A549 (cell line): ENCODE measurements around the gene NR4A1.

Experiments
- CHD4 ChIP-seq: fragments of 200-600 bp; sonication (generic); IDR thresholded peaks from 2 replicates; pipeline ENCODE4 v1.6.1; 2016; ENCODE audit warnings: antibody characterized with exemption, mild to moderate bottlenecking, borderline replicate concordance
- HDAC2 ChIP-seq: fragments of 200-600 bp; sonication (generic); IDR thresholded peaks from 2 replicates; pipeline ENCODE4 v1.6.1; 2016
- MAZ ChIP-seq: fragments of 150-350 bp; IDR thresholded peaks from 2 replicates; pipeline ENCODE4 v1.6.1; 2014; ENCODE audit warnings: antibody characterized with exemption, low read depth, low read length, borderline replicate concordance
- MYC ChIP-seq: IDR thresholded peaks from 2 replicates; pipeline ENCODE4 v1.6.1; 2012; ENCODE audit warnings: mild to moderate bottlenecking, inconsistent platforms, low read length, improper control_type of control experiment, borderline replicate concordance
- RCOR1 ChIP-seq: fragments of 150-350 bp; IDR thresholded peaks from 2 replicates; pipeline ENCODE4 v1.6.1; 2014; ENCODE audit warnings: antibody characterized with exemption, low read length, low read depth
- RNF2 ChIP-seq: fragments of 200-600 bp; sonication (generic); IDR thresholded peaks from 2 replicates; pipeline ENCODE4 v1.6.1; 2016; ENCODE audit warnings: low read depth, mild to moderate bottlenecking, antibody characterized with exemption, moderate library complexity, borderline replicate concordance
- ZFP36 ChIP-seq: fragments of 450-650 bp; IDR thresholded peaks from 2 replicates; pipeline ENCODE4 v1.6.1; 2014; ENCODE audit warnings: borderline replicate concordance; ENCODE audit not compliant: partially characterized antibody
- TF ChIP-seq, protein P1 (sequence below): fragments of 450-650 bp; IDR thresholded peaks from 2 replicates; pipeline ENCODE4 v1.6.1; 2014; ENCODE audit warnings: antibody characterized with exemption
- TF ChIP-seq, protein P2 (sequence below): fragments of >200 bp; sonication (Bioruptor Twin); formaldehyde crosslinking; IDR thresholded peaks from 3 replicates; pipeline ENCODE4 v1.5.1; 2016

DNA sequence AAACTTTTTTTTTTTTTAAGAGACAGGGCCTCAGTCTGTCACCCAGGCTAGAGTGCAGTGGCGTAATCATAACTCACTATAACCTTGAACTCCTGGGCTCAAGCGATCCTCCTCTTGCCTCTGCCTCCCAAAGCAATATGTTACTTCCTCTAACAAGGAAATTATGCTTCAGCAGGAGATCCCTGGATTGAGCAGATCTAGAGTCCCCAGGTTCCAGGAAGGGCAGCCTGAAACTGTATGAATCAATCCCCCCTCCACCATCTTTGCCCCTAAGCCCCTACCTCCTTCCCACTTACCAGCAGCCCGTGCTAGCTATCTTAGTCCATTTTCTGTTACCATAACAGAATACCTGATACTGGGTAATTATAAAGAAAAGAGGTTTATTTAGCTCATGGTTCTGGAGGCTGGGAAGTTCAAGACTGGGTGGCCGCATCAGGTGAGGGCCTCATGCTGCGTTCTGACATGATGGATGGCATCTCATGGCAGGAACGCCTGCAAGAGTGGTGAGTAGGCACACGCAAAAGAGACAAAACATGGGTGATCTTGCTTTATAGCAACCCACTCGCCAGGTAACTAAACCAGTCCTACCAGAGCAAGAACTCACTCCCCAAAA lies 39.5 kb upstream of the NR4A1 start:
- TF ChIP-seq, protein P1, sequence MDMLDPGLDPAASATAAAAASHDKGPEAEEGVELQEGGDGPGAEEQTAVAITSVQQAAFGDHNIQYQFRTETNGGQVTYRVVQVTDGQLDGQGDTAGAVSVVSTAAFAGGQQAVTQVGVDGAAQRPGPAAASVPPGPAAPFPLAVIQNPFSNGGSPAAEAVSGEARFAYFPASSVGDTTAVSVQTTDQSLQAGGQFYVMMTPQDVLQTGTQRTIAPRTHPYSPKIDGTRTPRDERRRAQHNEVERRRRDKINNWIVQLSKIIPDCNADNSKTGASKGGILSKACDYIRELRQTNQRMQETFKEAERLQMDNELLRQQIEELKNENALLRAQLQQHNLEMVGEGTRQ: no peak
- no peak for TF ChIP-seq HDAC2
- no peak for TF ChIP-seq MYC
- TF ChIP-seq, protein P2, sequence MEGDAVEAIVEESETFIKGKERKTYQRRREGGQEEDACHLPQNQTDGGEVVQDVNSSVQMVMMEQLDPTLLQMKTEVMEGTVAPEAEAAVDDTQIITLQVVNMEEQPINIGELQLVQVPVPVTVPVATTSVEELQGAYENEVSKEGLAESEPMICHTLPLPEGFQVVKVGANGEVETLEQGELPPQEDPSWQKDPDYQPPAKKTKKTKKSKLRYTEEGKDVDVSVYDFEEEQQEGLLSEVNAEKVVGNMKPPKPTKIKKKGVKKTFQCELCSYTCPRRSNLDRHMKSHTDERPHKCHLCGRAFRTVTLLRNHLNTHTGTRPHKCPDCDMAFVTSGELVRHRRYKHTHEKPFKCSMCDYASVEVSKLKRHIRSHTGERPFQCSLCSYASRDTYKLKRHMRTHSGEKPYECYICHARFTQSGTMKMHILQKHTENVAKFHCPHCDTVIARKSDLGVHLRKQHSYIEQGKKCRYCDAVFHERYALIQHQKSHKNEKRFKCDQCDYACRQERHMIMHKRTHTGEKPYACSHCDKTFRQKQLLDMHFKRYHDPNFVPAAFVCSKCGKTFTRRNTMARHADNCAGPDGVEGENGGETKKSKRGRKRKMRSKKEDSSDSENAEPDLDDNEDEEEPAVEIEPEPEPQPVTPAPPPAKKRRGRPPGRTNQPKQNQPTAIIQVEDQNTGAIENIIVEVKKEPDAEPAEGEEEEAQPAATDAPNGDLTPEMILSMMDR: no peak
- no peak for TF ChIP-seq RCOR1
- no peak for TF ChIP-seq MAZ
- TF ChIP-seq ZFP36: no peak
- no peak for TF ChIP-seq CHD4
- TF ChIP-seq RNF2: no peak
